Effector memory CD4-positive, alpha-beta T cell (primary cell): ENCODE data around the gene ATP1A1.
A peak's percentile ranks its signal among the peaks of the same experiment; 100 is the strongest.

ENCODE experiments used
- DNase-seq, 3 donors: peaks; one replicate each; pipeline ENCODE4 v3.0.0-alpha.2; 2020
- H3K27ac ChIP-seq: 2 replicates; pipeline ENCODE4 v1.7.0; 2013; ENCODE audit warnings: mild to moderate bottlenecking, low read length, moderate library complexity; ENCODE audit not compliant: insufficient read depth, poor library complexity, severe bottlenecking
- H3K27me3 ChIP-seq: replicated peaks from 2 replicates; pipeline ENCODE4 v1.7.0; 2013; ENCODE audit warnings: mild to moderate bottlenecking, low read length; ENCODE audit not compliant: insufficient read depth, control insufficient read depth, poor library complexity, severe bottlenecking
- H3K36me3 ChIP-seq: 2 replicates; pipeline ENCODE4 v1.7.0; 2013; ENCODE audit warnings: mild to moderate bottlenecking, low read length, moderate library complexity; ENCODE audit not compliant: control insufficient read depth, insufficient read depth
- H3K4me1 ChIP-seq: 2 replicates; pipeline ENCODE4 v1.7.0; 2013; ENCODE audit warnings: low read length, mild to moderate bottlenecking; ENCODE audit not compliant: control insufficient read depth, insufficient read depth, poor library complexity, severe bottlenecking
- H3K4me3 ChIP-seq: 2 replicates; pipeline ENCODE4 v1.7.0; 2013; ENCODE audit warnings: low read length, low read depth, mild to moderate bottlenecking; ENCODE audit not compliant: insufficient read depth, poor library complexity, severe bottlenecking
- H3K9me3 ChIP-seq: 2 replicates; pipeline ENCODE4 v1.7.0; 2013; ENCODE audit warnings: mild to moderate bottlenecking, low read length, moderate library complexity; ENCODE audit not compliant: control insufficient read depth

ATP1A1 gene

GRCh38 chr1:116418091-116418830, 45.2 kb downstream of the ATP1A1 start:
- peak; percentile 74 to 81 (median 78) for DNase-seq

GRCh38 chr1:116420417-116421200, 47.6 kb downstream of the ATP1A1 start:
- Histone ChIP-seq H3K4me1 (peaks cover 10% of the 10 kb centered on the region), H3K9me3 (no peaks in the 10 kb centered on the region), H3K36me3 (no peaks in the 10 kb centered on the region), H3K4me3 (no peak overlapping the region), H3K27ac (no peak overlapping the region), H3K27me3 (no peaks in the 10 kb centered on the region)
- no peak for DNase-seq

More at GRCh38 chr1:116418091-116418830, 45.2 kb downstream of the ATP1A1 start:
- H3K4me3 ChIP-seq = peak overlapping the region; percentile 75
- no peaks in the 10 kb centered on the region for H3K27me3 ChIP-seq
- peaks cover 10% of the 10 kb centered on the region for H3K4me1 ChIP-seq
- peak overlapping the region; percentile 87 for H3K27ac ChIP-seq
- no peaks in the 10 kb centered on the region for H3K36me3 ChIP-seq
- H3K9me3 ChIP-seq = no peaks in the 10 kb centered on the region

DNA sequence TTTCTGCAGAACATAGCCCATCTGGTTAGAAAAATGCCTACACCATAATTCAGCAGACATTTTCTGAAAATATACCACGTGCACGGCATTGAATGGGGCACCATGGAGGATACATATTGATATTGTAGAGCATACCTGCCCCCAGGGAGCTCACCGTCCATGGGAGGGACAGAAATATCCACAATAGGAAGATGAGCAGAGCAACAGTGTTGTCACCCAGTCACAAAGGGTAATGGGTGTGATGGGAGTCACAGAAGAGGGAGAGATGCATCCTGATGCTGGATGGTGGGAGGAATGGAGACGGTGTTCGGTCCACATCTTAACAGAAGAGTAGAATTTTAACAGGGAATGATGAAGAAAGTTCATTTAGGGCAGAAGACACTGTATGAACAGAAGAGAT, 51.4 kb downstream of the ATP1A1 start:
- H3K4me3 ChIP-seq = no peak overlapping the region
- DNase-seq = no peak
- H3K27ac ChIP-seq = no peak overlapping the region
- no peaks in the 10 kb centered on the region for H3K27me3 ChIP-seq
- H3K4me1 ChIP-seq = no peaks in the 10 kb centered on the region
- H3K36me3 ChIP-seq = no peaks in the 10 kb centered on the region
- H3K9me3 ChIP-seq = no peaks in the 10 kb centered on the region

DNA sequence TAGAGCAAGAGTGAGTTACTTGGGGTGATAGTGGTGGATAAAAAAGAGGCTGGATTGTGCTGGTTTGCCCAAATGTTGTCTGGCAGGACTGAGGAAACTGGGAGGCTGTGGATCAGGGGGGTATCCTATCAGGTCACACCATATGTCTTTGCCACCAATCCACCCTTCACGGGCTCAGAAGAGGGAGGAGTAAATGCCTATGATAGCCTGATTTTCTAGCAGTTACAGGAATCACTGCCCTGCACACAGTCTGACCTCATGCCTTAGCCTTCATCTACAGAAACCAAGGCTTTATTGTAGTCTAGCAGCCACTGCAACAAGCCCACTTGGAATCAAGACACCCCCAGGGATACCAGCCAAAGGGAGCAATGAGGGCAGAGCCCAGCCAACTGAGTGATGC, 51.8 kb downstream of the ATP1A1 start:
- no peaks in the 10 kb centered on the region for H3K9me3 ChIP-seq
- H3K27me3 ChIP-seq = no peaks in the 10 kb centered on the region
- H3K4me1 ChIP-seq = no peaks in the 10 kb centered on the region
- no peak for DNase-seq
- H3K36me3 ChIP-seq = no peaks in the 10 kb centered on the region
- no peak overlapping the region for H3K4me3 ChIP-seq
- no peak overlapping the region for H3K27ac ChIP-seq

DNA sequence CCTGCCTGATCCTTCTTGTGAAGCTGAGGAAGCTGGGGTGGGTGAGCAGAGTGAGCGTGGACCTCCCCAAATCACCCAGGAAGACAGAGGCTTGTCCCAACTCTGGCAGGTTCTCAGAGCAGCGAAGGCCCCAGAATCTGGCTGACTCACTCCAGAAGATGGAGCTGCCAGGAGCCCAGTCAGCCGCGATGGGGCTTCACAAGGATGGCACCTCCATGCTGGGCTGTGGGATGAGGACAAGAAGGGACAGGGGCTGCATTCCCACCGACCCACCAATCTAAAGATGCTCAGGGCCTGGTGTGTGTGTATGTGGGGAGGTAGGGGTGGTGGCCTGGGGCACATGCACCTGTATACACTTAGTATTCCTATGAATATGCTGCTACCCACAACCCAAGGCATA, 52.9 kb downstream of the ATP1A1 start:
- no peaks in the 10 kb centered on the region for H3K27me3 ChIP-seq
- no peak for DNase-seq

DNA sequence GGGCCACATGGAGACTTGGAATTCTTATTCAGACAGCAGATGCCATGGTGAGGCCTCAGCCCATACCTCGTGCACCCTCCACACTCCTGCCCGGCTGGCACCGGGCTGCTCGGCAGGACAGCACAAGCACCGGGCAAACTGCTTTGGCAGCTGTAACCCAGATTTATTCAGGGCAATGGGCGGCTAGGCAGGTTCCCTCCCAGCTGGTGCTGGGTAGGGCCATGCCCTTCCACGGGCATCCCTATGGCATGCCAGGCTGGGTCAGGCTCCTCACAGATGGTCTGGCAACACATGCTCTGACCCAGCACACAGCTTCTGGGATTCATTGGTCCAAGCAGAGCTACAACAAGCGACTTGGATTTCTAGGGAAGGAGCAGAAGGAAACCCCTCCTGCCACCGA, 53.4 kb downstream of the ATP1A1 start:
- Histone ChIP-seq H3K4me3 (no peak overlapping the region), H3K27ac (no peak overlapping the region), H3K4me1 (no peaks in the 10 kb centered on the region), H3K27me3 (no peaks in the 10 kb centered on the region), H3K9me3 (no peaks in the 10 kb centered on the region), H3K36me3 (no peaks in the 10 kb centered on the region)
- no peak for DNase-seq

More for the DNA sequence above, 52.9 kb downstream of the ATP1A1 start:
- H3K27ac ChIP-seq = no peak overlapping the region
- no peaks in the 10 kb centered on the region for H3K4me1 ChIP-seq
- H3K4me3 ChIP-seq = no peak overlapping the region
- no peaks in the 10 kb centered on the region for H3K36me3 ChIP-seq
- H3K9me3 ChIP-seq = no peaks in the 10 kb centered on the region

- DNase-seq = no peak
- no peak overlapping the region for H3K4me3 ChIP-seq
- H3K36me3 ChIP-seq = no peaks in the 10 kb centered on the region
- no peaks in the 10 kb centered on the region for H3K4me1 ChIP-seq
- H3K27ac ChIP-seq = no peak overlapping the region
- H3K27me3 ChIP-seq = no peaks in the 10 kb centered on the region
- no peaks in the 10 kb centered on the region for H3K9me3 ChIP-seq
Measured at GRCh38 chr1:116428576-116428975, 55.5 kb downstream of the ATP1A1 start.

GRCh38 chr1:116429821-116430374, 56.9 kb downstream of the ATP1A1 start:
- H3K36me3 ChIP-seq = no peaks in the 10 kb centered on the region
- no peaks in the 10 kb centered on the region for H3K4me1 ChIP-seq
- DNase-seq = no peak
- H3K27me3 ChIP-seq = no peaks in the 10 kb centered on the region
- no peak overlapping the region for H3K27ac ChIP-seq
- H3K4me3 ChIP-seq = no peak overlapping the region
- no peaks in the 10 kb centered on the region for H3K9me3 ChIP-seq

DNA sequence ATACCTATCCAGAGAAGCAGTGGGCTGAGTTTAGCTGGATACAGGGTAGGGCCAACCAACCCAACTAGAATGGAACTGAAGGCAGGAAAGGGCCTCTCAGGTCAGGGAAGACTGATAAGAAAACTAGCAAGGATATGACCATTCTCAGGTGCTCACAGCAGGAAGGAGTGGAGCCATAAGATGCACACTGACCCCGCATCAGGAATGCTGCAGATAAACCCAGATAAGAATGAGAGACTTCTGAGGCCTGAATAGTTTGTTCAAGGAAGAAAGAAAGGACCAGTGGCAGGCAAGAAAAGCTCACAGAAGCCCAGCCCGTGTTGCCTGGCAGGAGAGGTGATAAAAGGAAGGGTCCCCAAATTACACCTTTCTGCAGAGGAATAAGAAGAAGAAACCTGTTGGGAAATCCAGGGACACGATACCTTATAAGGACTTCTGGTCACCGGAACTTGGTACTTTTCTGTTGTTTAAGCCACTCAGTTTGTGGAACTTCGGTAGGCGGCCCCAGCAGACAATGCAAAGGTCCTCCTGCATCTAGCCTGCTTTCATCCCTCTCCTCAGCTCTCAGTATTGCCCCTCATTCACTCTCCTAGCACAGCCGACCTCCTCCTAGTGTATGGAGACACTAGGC, 58.9 kb downstream of the ATP1A1 start:
- no peaks in the 10 kb centered on the region for H3K9me3 ChIP-seq
- H3K4me3 ChIP-seq = no peak overlapping the region
- H3K36me3 ChIP-seq = no peaks in the 10 kb centered on the region
- DNase-seq = no peak
- H3K27ac ChIP-seq = no peak overlapping the region
- no peaks in the 10 kb centered on the region for H3K27me3 ChIP-seq
- no peaks in the 10 kb centered on the region for H3K4me1 ChIP-seq
